Sigmoid colon (tissue), 7 donors: ENCODE results near the gene ITPR1. TPM values are rescaled to one million over a fixed set of nuclear protein-coding genes. Genes with fewer than 3 reads are reported as not detected.

ENCODE experiments used
- DNase-seq: peaks from one replicate; pipeline ENCODE4 v3.0.0-alpha.2; 2019
- H3K27ac ChIP-seq, 4 donors: fragments of 200-600 bp; sonication (generic); one replicate each; pipeline ENCODE4 v1.5.1; 2016 to 2019; ENCODE audit warnings: mild to moderate bottlenecking in 1 of 4
- H3K27me3 ChIP-seq, 3 donors: fragments of 200-600 bp; sonication (generic); one replicate each; pipeline ENCODE4 v1.5.1; 2019; ENCODE audit warnings: mild to moderate bottlenecking in 1 of 3
- H3K36me3 ChIP-seq, 4 donors: fragments of 200-600 bp; sonication (generic); one replicate each; pipeline ENCODE4 v1.5.1; 2016 to 2019
- H3K4me1 ChIP-seq, 4 donors: fragments of 200-600 bp; sonication (generic); one replicate each; pipeline ENCODE4 v1.5.1; 2017 to 2019
- H3K4me3 ChIP-seq, 4 donors: fragments of 200-600 bp; sonication (generic); one replicate each; pipeline ENCODE4 v1.5.1; 2017 to 2019; ENCODE audit warnings: mild to moderate bottlenecking in 2 of 4, moderate library complexity in 1 of 4
- H3K9me3 ChIP-seq, 4 donors: fragments of 200-600 bp in 3 of 4; sonication (generic) in 3 of 4; one replicate each; pipeline versions ENCODE4 v1.5.1 to v1.6.1; 2013 to 2019
- CTCF ChIP-seq, 4 experiments: fragments of 450-650 bp in 3 of 4; fragments of 200-600 bp in 1 of 4; IDR thresholded peaks; one replicate each; pipeline ENCODE4 v1.5.1; 2016 to 2019; ENCODE audit warnings: antibody characterized with exemption in 4 of 4, mild to moderate bottlenecking in 3 of 4, moderate library complexity in 2 of 4
- EP300 ChIP-seq, 4 donors: sonication (generic); formaldehyde crosslinking; IDR thresholded peaks; one replicate each; pipeline ENCODE4 v1.6.1; 2017; ENCODE audit warnings: antibody characterized with exemption in 4 of 4
- POLR2A ChIP-seq, 2 donors: fragments of 450-650 bp; IDR thresholded peaks; one replicate each; pipeline ENCODE4 v1.6.1; 2016; ENCODE audit warnings: antibody characterized with exemption in 2 of 2, mild to moderate bottlenecking in 2 of 2, moderate library complexity in 2 of 2
- POLR2AphosphoS5 ChIP-seq, 4 donors: sonication (generic); formaldehyde crosslinking; IDR thresholded peaks; one replicate each; pipeline ENCODE4 v1.6.1; 2017; ENCODE audit warnings: antibody characterized with exemption in 4 of 4
- WGBS, 2 donors: extraction: QIAGEN DNeasy Blood & Tissue Kit; methylation state at CpG; one replicate each; pipeline ENCODE4 v1.1.7; 2013; 5-methylcytosine and 5-hydroxymethylcytosine counted together
- intact Hi-C: fragments of 100-400 bp; cut with DNase I; formaldehyde crosslinking; loops from one replicate; pipeline ENCODE4 v1.15.1; 2023
- polyA plus RNA-seq, 3 donors: library from polyadenylated mRNA; stranded (reverse); fragments of 200-250 nt; gene quantifications; one replicate each; pipeline ENCODE4 v1.2.3, GENCODE V29; 2013
- total RNA-seq, 4 donors: library from RNA; depleted of rRNA; stranded (reverse); fragments of >200 nt; gene quantifications; one replicate each; pipeline ENCODE4 v1.1.0, GENCODE V29; 2016
- donor health status: healthy with polysubstance abuse.
- donor health status: Bipolar disorder and iron deficiency.
- donor health status: healthy.

ITPR1 gene
- total and polyA plus RNA-seq, 7 donors: 1.4 to 206 (median 111) TPM

GRCh38 chr3:4848176-4848825 is 355.2 kb downstream of the ITPR1 start:
- DNase-seq: no peak
- H3K27me3 ChIP-seq: no peaks in the 10 kb centered on the region
- 27 to 58% methylated on average over 6 of the region's 6 CpGs for WGBS, 2 donors
- intact Hi-C loops: no loop called here
- TF ChIP-seq CTCF (IDR thresholded peaks at IDR 0.05) (no peak), POLR2AphosphoS5 (IDR thresholded peaks at IDR 0.05) (no peak), POLR2A (IDR thresholded peaks at IDR 0.05) (no peak), EP300 (IDR thresholded peaks at IDR 0.05) (no peak)
- H3K4me1 ChIP-seq: peaks cover 0 to 3% (median 0%) of the 10 kb centered on the region in 4 donors
- H3K36me3 ChIP-seq: peaks cover 0 to 8% (median 0%) of the 10 kb centered on the region in 4 donors
- H3K9me3 ChIP-seq: no peaks in the 10 kb centered on the region
- no peak overlapping the region for H3K4me3 ChIP-seq
- H3K27ac ChIP-seq: no peak overlapping the region

- DNase-seq: no peak
- peaks cover 0 to 6% (median 0%) of the 10 kb centered on the region in 4 donors for H3K4me1 ChIP-seq
- H3K36me3 ChIP-seq: peaks cover 0 to 7% (median 0%) of the 10 kb centered on the region in 4 donors
- H3K9me3 ChIP-seq: no peaks in the 10 kb centered on the region
- intact Hi-C loops: no loop called here
- H3K27me3 ChIP-seq: no peaks in the 10 kb centered on the region
- H3K4me3 ChIP-seq: no peak overlapping the region
- 86 to 89% methylated on average over 3 of the region's 3 CpGs for WGBS, 2 donors
- TF ChIP-seq EP300 (IDR thresholded peaks at IDR 0.05) (no peak), CTCF (IDR thresholded peaks at IDR 0.05) (no peak), POLR2A (IDR thresholded peaks at IDR 0.05) (no peak), POLR2AphosphoS5 (IDR thresholded peaks at IDR 0.05) (no peak)
- H3K27ac ChIP-seq: peak overlapping the region in 2 of 4 donors; percentile 3 to 6
Observed at GRCh38 chr3:4849136-4849535, 356.0 kb downstream of the ITPR1 start.

- no peaks in the 10 kb centered on the region for H3K9me3 ChIP-seq
- TF ChIP-seq EP300 (IDR thresholded peaks at IDR 0.05): no peak
- TF ChIP-seq POLR2A (IDR thresholded peaks at IDR 0.05): no peak
- no peak for TF ChIP-seq POLR2AphosphoS5 (IDR thresholded peaks at IDR 0.05)
- TF ChIP-seq CTCF (IDR thresholded peaks at IDR 0.05): no peak
Observed at GRCh38 chr3:4849739-4850138, 356.6 kb downstream of the ITPR1 start.

GRCh38 chr3:4850211-4850927 is 357.2 kb downstream of the ITPR1 start:
- no peaks in the 10 kb centered on the region for H3K9me3 ChIP-seq
- H3K27me3 ChIP-seq: no peaks in the 10 kb centered on the region
- peaks cover 0 to 6% (median 0%) of the 10 kb centered on the region in 4 donors for H3K4me1 ChIP-seq
- 54 to 83% methylated on average over 5 of the region's 5 CpGs for WGBS, 2 donors
- peak overlapping the region in 1 of 4 donors; percentile 16 for H3K27ac ChIP-seq
- no peak overlapping the region for H3K4me3 ChIP-seq
- TF ChIP-seq POLR2A (IDR thresholded peaks at IDR 0.05): no peak
- no peak for TF ChIP-seq POLR2AphosphoS5 (IDR thresholded peaks at IDR 0.05)
- no peak for TF ChIP-seq EP300 (IDR thresholded peaks at IDR 0.05)
- TF ChIP-seq CTCF (IDR thresholded peaks at IDR 0.05): no peak
- DNase-seq: no peak
- intact Hi-C loops: no loop called here
- H3K36me3 ChIP-seq: peaks cover 0 to 3% (median 0%) of the 10 kb centered on the region in 4 donors

More at GRCh38 chr3:4849739-4850138, 356.6 kb downstream of the ITPR1 start:
- DNase-seq: no peak
- intact Hi-C loops: no loop called here
- Histone ChIP-seq H3K27me3 (no peaks in the 10 kb centered on the region), H3K36me3 (peaks cover 0 to 3% (median 0%) of the 10 kb centered on the region in 4 donors), H3K27ac (peak overlapping the region in 1 of 4 donors; percentile 16), H3K4me1 (peaks cover 0 to 6% (median 0%) of the 10 kb centered on the region in 4 donors), H3K4me3 (no peak overlapping the region)
